GM12865 (cell line): Measurements from ENCODE around the gene RBPMS2.
A peak's percentile ranks its signal among the peaks of the same experiment; 100 is the strongest.

Experiments used
- DNase-seq: peaks from one replicate; pipeline ENCODE4 v3.0.0; 2010; ENCODE audit warnings: low read depth
- H3K4me3 ChIP-seq: 2 replicates; pipeline ENCODE4 v1.5.1; 2011; ENCODE audit warnings: mild to moderate bottlenecking, low read depth, low read length, control low read depth
- TF ChIP-seq, protein P1 (sequence below): IDR thresholded peaks from 2 replicates; pipeline ENCODE4 v1.5.1; 2011; ENCODE audit warnings: low read length, control low read depth, low read depth, inconsistent platforms; ENCODE audit not compliant: insufficient read depth; ENCODE audit errors: missing control alignments

Gene RBPMS2

DNA sequence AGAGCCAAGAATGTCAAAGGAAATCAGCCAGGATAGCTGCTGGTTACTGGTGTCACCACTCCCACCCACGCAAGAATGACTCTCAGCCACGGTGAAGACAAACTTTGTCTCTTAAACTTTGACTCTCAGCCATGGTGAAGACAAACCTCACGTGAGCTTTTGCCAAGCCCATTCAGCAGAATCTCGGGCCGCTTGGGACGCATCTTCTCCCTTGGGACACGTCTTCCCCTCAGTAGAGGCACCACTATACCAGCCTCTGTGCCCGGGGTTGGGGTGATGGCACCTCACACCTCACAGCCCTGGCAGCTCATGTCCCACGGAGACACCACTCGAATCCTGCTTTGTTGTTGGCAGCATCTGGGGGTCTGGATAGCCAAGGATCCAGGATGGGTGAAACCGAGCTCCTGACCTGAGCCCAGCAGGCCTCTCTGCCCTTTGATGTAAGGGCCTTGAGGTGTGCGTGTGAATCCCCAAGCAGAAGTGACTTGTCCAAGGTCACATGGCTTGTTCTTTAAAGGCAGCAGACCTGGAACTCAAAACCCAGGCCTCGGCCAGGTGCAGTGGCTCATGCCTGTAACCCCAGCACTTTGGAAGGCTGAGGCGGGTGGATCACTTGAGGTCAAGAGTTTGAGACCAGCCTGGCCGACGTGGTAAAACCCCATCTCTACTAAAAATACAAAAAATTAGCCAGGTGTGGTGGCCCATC is 21.8 kb downstream of the RBPMS2 start:
- H3K4me3 ChIP-seq = no peak overlapping the region
- TF ChIP-seq, protein P1, sequence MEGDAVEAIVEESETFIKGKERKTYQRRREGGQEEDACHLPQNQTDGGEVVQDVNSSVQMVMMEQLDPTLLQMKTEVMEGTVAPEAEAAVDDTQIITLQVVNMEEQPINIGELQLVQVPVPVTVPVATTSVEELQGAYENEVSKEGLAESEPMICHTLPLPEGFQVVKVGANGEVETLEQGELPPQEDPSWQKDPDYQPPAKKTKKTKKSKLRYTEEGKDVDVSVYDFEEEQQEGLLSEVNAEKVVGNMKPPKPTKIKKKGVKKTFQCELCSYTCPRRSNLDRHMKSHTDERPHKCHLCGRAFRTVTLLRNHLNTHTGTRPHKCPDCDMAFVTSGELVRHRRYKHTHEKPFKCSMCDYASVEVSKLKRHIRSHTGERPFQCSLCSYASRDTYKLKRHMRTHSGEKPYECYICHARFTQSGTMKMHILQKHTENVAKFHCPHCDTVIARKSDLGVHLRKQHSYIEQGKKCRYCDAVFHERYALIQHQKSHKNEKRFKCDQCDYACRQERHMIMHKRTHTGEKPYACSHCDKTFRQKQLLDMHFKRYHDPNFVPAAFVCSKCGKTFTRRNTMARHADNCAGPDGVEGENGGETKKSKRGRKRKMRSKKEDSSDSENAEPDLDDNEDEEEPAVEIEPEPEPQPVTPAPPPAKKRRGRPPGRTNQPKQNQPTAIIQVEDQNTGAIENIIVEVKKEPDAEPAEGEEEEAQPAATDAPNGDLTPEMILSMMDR = no peak
- peak; percentile 41 for DNase-seq

DNA sequence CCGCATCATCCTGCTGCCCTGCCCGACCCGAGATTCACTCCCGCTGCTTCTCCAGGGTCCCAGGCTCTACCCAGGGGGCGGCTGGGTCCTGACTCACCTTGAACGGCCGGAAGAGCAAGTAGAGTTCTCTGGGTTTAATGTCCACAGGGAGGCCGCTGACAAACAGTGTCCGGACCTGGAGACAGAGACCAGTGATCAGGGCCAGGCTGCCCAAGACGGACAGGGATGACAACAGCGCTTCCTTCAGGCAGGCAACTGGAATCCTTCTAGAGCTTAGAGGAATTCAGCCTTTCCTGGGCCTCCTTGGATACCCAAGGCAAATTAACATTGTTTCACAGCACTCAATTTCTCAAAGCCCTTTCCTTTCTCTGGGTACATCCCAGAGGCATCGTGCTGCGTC is 23.9 kb downstream of the RBPMS2 start:
- TF ChIP-seq, protein P1 = no peak
- no peak overlapping the region for H3K4me3 ChIP-seq
- no peak for DNase-seq

DNA sequence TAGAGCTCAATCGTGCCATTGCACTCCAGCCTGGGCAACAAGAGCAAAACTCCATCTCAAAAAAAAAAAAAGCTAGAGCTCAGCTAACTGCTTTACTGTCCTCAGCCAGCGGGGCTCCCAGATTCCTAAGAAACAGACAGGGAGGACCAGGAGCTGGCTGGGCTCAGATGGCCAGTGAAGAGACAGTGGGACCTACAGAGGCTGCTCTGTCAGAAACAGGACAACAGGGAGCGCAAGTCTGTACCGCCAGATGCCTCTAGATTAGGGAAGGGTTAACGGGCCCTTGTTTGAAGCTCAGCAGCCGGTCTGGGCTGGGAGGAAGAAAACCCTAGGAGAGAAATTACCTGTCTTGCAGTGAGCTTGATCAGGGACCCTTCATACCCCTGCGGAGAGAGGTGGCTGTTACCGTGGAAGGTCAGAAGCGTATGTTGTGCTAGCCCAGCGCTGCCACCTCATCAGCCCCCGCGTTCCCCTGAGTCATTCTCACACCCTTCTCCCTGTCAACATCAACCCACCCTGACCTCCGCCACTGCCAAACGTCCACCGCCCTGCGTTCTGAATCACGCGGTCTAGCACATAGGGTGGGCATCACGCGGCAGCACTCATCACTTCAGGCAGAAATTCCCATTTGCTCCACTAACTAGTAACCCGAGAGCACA is 25.3 kb downstream of the RBPMS2 start:
- DNase-seq = no peak
- H3K4me3 ChIP-seq = no peak overlapping the region
- TF ChIP-seq, protein P1 = no peak

DNA sequence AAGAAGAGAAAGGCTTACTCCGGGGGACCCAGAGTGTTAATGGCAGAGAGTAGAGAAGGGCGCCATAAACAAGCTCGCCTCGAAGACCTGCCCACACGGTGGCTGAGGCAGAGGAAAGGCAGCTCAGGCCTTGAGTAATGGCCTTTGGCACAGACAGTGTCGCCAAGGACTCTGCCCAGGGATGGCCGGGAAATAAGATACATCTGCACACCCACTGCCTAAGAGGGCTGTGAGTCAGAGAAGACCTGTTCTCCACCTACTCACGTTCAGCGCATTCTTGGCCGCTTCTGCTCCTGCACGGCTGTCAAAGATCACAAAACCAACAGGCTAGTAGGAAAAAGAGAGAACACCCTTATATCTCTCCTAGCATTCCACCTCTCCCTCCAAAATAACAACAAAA is 26.2 kb downstream of the RBPMS2 start:
- DNase-seq = no peak
- TF ChIP-seq, protein P1 = no peak

DNA sequence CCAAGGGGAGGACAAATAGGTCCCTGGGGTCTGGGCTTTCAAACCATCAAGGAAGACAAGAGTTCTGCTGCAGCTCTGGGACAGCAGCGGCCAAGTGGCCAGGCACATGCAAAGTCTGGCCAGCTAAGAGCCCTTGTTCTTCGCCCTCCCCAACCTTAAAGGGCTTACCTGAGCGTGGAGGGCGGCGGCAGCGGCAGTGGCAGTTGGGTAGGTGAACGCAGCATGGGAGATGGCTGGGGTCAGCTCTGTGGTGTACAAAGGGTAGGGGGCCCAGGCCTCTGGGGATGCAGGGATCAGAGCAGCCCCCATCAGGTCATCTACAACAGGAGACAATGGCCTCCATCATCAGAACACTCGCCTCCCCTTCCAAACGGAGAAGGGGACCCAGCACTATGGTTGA is 27.1 kb downstream of the RBPMS2 start:
- no peak for DNase-seq
- TF ChIP-seq, protein P1 = no peak
- no peak overlapping the region for H3K4me3 ChIP-seq

More for the DNA sequence above, 26.2 kb downstream of the RBPMS2 start:
- no peak overlapping the region for H3K4me3 ChIP-seq

DNA sequence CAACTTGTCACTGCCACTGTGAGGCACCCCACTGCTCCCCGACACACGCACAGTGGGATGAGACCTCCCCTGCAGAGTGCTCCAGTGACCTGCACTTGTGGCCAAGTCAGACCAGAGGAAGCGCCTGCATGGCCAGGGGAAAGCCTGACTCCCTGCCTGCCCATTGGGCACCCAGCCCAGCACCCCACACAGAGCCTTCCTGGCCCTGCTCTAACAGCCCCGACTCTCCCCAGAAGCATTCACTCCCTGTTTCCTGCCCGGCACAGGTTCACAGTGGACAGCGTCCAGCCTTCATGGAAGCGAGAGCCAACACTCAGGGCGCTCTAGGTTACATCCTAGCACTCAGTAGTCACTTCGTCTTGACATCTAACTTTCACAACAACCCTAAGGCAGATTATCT is 27.8 kb downstream of the RBPMS2 start:
- TF ChIP-seq, protein P1 = no peak
- H3K4me3 ChIP-seq = no peak overlapping the region
- no peak for DNase-seq
